Sigmoid colon (tissue), 7 donors: Measurements from ENCODE around the gene KDM1B. TPM values are rescaled to one million over a fixed set of nuclear protein-coding genes. Genes with fewer than 3 reads are reported as not detected.

ENCODE experiments used
- DNase-seq: peaks from one replicate; pipeline ENCODE4 v3.0.0-alpha.2; 2019
- H3K27ac ChIP-seq, 4 donors: fragments of 200-600 bp; sonication (generic); one replicate each; pipeline ENCODE4 v1.5.1; 2016 to 2019; ENCODE audit warnings: mild to moderate bottlenecking in 1 of 4
- H3K27me3 ChIP-seq, 3 donors: fragments of 200-600 bp; sonication (generic); one replicate each; pipeline ENCODE4 v1.5.1; 2019; ENCODE audit warnings: mild to moderate bottlenecking in 1 of 3
- H3K36me3 ChIP-seq, 4 donors: fragments of 200-600 bp; sonication (generic); one replicate each; pipeline ENCODE4 v1.5.1; 2016 to 2019
- H3K4me1 ChIP-seq, 4 donors: fragments of 200-600 bp; sonication (generic); one replicate each; pipeline ENCODE4 v1.5.1; 2017 to 2019
- H3K4me3 ChIP-seq, 4 donors: fragments of 200-600 bp; sonication (generic); one replicate each; pipeline ENCODE4 v1.5.1; 2017 to 2019; ENCODE audit warnings: mild to moderate bottlenecking in 2 of 4, moderate library complexity in 1 of 4
- H3K9me3 ChIP-seq, 4 donors: fragments of 200-600 bp in 3 of 4; sonication (generic) in 3 of 4; one replicate each; pipeline versions ENCODE4 v1.5.1 to v1.6.1; 2013 to 2019
- CTCF ChIP-seq, 4 experiments: fragments of 450-650 bp in 3 of 4; fragments of 200-600 bp in 1 of 4; IDR thresholded peaks; one replicate each; pipeline ENCODE4 v1.5.1; 2016 to 2019; ENCODE audit warnings: antibody characterized with exemption in 4 of 4, mild to moderate bottlenecking in 3 of 4, moderate library complexity in 2 of 4
- EP300 ChIP-seq, 4 donors: sonication (generic); formaldehyde crosslinking; IDR thresholded peaks; one replicate each; pipeline ENCODE4 v1.6.1; 2017; ENCODE audit warnings: antibody characterized with exemption in 4 of 4
- POLR2A ChIP-seq, 2 donors: fragments of 450-650 bp; IDR thresholded peaks; one replicate each; pipeline ENCODE4 v1.6.1; 2016; ENCODE audit warnings: antibody characterized with exemption in 2 of 2, mild to moderate bottlenecking in 2 of 2, moderate library complexity in 2 of 2
- POLR2AphosphoS5 ChIP-seq, 4 donors: sonication (generic); formaldehyde crosslinking; IDR thresholded peaks; one replicate each; pipeline ENCODE4 v1.6.1; 2017; ENCODE audit warnings: antibody characterized with exemption in 4 of 4
- WGBS, 2 donors: extraction: QIAGEN DNeasy Blood & Tissue Kit; methylation state at CpG; one replicate each; pipeline ENCODE4 v1.1.7; 2013; 5-methylcytosine and 5-hydroxymethylcytosine counted together
- intact Hi-C: fragments of 100-400 bp; cut with DNase I; formaldehyde crosslinking; loops from one replicate; pipeline ENCODE4 v1.15.1; 2023
- polyA plus RNA-seq, 3 donors: library from polyadenylated mRNA; stranded (reverse); fragments of 200-250 nt; gene quantifications; one replicate each; pipeline ENCODE4 v1.2.3, GENCODE V29; 2013
- small RNA-seq, 3 donors: library from RNA; depleted of rRNA; stranded (forward); fragments of <200 nt; gene quantifications; one replicate each; pipeline ENCODE3, GENCODE V24; 2016
- total RNA-seq, 4 donors: library from RNA; depleted of rRNA; stranded (reverse); fragments of >200 nt; gene quantifications; one replicate each; pipeline ENCODE4 v1.1.0, GENCODE V29; 2016
- donor health status: healthy with polysubstance abuse.
- donor health status: Bipolar disorder and iron deficiency.
- donor health status: healthy.

The KDM1B gene
- total and polyA plus RNA-seq, 7 donors = 10.2 to 32.8 (median 14.2) TPM

DNA sequence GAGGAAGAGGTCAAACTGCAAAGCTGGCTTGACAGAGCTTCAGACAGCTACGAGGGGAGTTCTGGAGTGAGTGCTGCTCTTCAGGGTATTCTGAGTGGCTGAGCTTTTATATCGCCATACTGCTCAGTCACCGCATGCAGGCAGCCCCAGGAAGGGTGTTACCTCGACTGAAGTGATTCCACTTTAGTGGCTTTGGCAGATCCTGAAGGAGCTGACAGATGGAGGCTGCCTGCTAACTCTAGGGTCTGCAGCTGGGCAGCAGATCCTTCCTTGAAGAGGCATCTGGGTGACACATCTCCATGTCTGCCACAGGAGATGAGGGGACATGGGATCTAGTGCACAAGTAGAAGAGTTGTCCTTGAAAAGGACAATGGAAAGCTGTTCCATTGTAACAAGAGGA, 112.8 kb downstream of the KDM1B start:
- Histone ChIP-seq H3K4me3 (no peak overlapping the region), H3K4me1 (peaks cover 0 to 6% (median 0%) of the 10 kb centered on the region in 4 donors), H3K36me3 (no peaks in the 10 kb centered on the region), H3K27me3 (no peaks in the 10 kb centered on the region), H3K27ac (no peak overlapping the region), H3K9me3 (no peaks in the 10 kb centered on the region)
- no peak for TF ChIP-seq POLR2A (IDR thresholded peaks at IDR 0.05)
- no peak for TF ChIP-seq CTCF (IDR thresholded peaks at IDR 0.05)
- no peak for TF ChIP-seq POLR2AphosphoS5 (IDR thresholded peaks at IDR 0.05)
- TF ChIP-seq EP300 (IDR thresholded peaks at IDR 0.05) = no peak
- 88 to 89% methylated on average over 4 of the region's 4 CpGs for WGBS, 2 donors
- intact Hi-C loops = no loop called here
- DNase-seq = no peak

GRCh38 chr6:18269253-18269652, 114.0 kb downstream of the KDM1B start:
- no peaks in the 10 kb centered on the region for H3K27me3 ChIP-seq
- H3K36me3 ChIP-seq = no peaks in the 10 kb centered on the region
- DNase-seq = no peak
- 21 to 28% methylated on average over 3 of the region's 3 CpGs for WGBS, 2 donors
- H3K4me1 ChIP-seq = peaks cover 0 to 4% (median 0%) of the 10 kb centered on the region in 4 donors
- intact Hi-C loops = no loop called here
- no peaks in the 10 kb centered on the region for H3K9me3 ChIP-seq
- H3K4me3 ChIP-seq = no peak overlapping the region
- TF ChIP-seq POLR2AphosphoS5 (IDR thresholded peaks at IDR 0.05) (no peak), CTCF (IDR thresholded peaks at IDR 0.05) (no peak), EP300 (IDR thresholded peaks at IDR 0.05) (no peak), POLR2A (IDR thresholded peaks at IDR 0.05) (no peak)
- H3K27ac ChIP-seq = no peak overlapping the region

GRCh38 chr6:18269717-18270116, 114.5 kb downstream of the KDM1B start:
- no peak overlapping the region for H3K4me3 ChIP-seq
- peaks cover 0 to 4% (median 0%) of the 10 kb centered on the region in 4 donors for H3K4me1 ChIP-seq
- no peaks in the 10 kb centered on the region for H3K9me3 ChIP-seq
- H3K27ac ChIP-seq = no peak overlapping the region
- intact Hi-C loops = no loop called here
- WGBS, 2 donors = 68 to 71% methylated on average over 10 of the region's 10 CpGs
- no peaks in the 10 kb centered on the region for H3K27me3 ChIP-seq
- no peaks in the 10 kb centered on the region for H3K36me3 ChIP-seq
- no peak for DNase-seq
- no peak for TF ChIP-seq EP300 (IDR thresholded peaks at IDR 0.05)
- TF ChIP-seq POLR2AphosphoS5 (IDR thresholded peaks at IDR 0.05) = no peak
- TF ChIP-seq POLR2A (IDR thresholded peaks at IDR 0.05) = no peak
- no peak for TF ChIP-seq CTCF (IDR thresholded peaks at IDR 0.05)

GRCh38 chr6:18270216-18270615, 115.0 kb downstream of the KDM1B start:
- H3K4me3 ChIP-seq = no peak overlapping the region
- H3K36me3 ChIP-seq = no peaks in the 10 kb centered on the region
- peaks cover 0 to 2% (median 0%) of the 10 kb centered on the region in 4 donors for H3K4me1 ChIP-seq
- no peak overlapping the region for H3K27ac ChIP-seq
- no peaks in the 10 kb centered on the region for H3K9me3 ChIP-seq
- whole genome bisulfite sequencing, 2 donors = 95 to 96% methylated on average over 4 of the region's 4 CpGs
- TF ChIP-seq POLR2AphosphoS5 (IDR thresholded peaks at IDR 0.05) = no peak
- TF ChIP-seq POLR2A (IDR thresholded peaks at IDR 0.05) = no peak
- TF ChIP-seq CTCF (IDR thresholded peaks at IDR 0.05) = no peak
- no peak for TF ChIP-seq EP300 (IDR thresholded peaks at IDR 0.05)
- H3K27me3 ChIP-seq = peaks cover 0 to 3% (median 0%) of the 10 kb centered on the region in 3 donors
- intact Hi-C loops = no loop called here
- DNase-seq = no peak

Small RNA genes within 50 kb of the gene (small RNA-seq; reads per million reads assigned to genes)
- 0 reads per million in 3 donors for gene RF00019

Other genes starting within 250 kb of the KDM1B start
- gene KIF13A, start 167.8 kb upstream of the KDM1B start, total RNA-seq = 10 to 100 TPM; 55.3 to 73.8 (median 62.8) TPM
- gene KIF13A, start 167.8 kb upstream of the KDM1B start, polyA plus RNA-seq = 10 to 100 TPM; 18.5 to 23.4 (median 20.9) TPM
- 1 to 10 TPM; 1.2 to 1.9 (median 1.5) TPM for gene NHLRC1, start 32.7 kb upstream of the KDM1B start, total RNA-seq
- gene NHLRC1, start 32.7 kb upstream of the KDM1B start, polyA plus RNA-seq = 1 to 10 TPM; 1.2 to 3.0 (median 2.4) TPM
- 10 to 100 TPM in 2 of 4 donors, 1 to 10 TPM in 2; 6.6 to 11.1 (median 9.3) TPM for gene TPMT, start 345 bp upstream of the KDM1B start, total RNA-seq
- gene TPMT, start 345 bp upstream of the KDM1B start, polyA plus RNA-seq = 100 to 1,000 TPM in 1 of 3 donors, 10 to 100 TPM in 2; 45.7 to 131 (median 64.3) TPM
- gene DEK, start 109.1 kb downstream of the KDM1B start, total RNA-seq = 100 to 1,000 TPM; 181 to 236 (median 202) TPM
- 10 to 100 TPM; 64.9 to 77.4 (median 69.5) TPM for gene DEK, start 109.1 kb downstream of the KDM1B start, polyA plus RNA-seq
- gene RNF144B, start 231.9 kb downstream of the KDM1B start, total RNA-seq = 10 to 100 TPM in 1 of 4 donors, 1 to 10 TPM in 3; 4.6 to 14.8 (median 8.5) TPM
- gene RNF144B, start 231.9 kb downstream of the KDM1B start, polyA plus RNA-seq = 1 to 10 TPM; 1.2 to 4.3 (median 1.8) TPM